Measurements from ENCODE around the gene FGF8.

- TF ChIP-seq ZNF436 (CRISPR knock-in tag; IDR thresholded peaks at IDR 0.05) (no peak), MAFK (IDR thresholded peaks at IDR 0.05; ENCODE audit: low read length) (no peak), FOXK1 (CRISPR knock-in tag; IDR thresholded peaks at IDR 0.05; ENCODE audit: borderline replicate concordance) (no peak), ZSCAN29 (IDR thresholded peaks at IDR 0.05) (no peak)
- TF ChIP-seq, protein P1, sequence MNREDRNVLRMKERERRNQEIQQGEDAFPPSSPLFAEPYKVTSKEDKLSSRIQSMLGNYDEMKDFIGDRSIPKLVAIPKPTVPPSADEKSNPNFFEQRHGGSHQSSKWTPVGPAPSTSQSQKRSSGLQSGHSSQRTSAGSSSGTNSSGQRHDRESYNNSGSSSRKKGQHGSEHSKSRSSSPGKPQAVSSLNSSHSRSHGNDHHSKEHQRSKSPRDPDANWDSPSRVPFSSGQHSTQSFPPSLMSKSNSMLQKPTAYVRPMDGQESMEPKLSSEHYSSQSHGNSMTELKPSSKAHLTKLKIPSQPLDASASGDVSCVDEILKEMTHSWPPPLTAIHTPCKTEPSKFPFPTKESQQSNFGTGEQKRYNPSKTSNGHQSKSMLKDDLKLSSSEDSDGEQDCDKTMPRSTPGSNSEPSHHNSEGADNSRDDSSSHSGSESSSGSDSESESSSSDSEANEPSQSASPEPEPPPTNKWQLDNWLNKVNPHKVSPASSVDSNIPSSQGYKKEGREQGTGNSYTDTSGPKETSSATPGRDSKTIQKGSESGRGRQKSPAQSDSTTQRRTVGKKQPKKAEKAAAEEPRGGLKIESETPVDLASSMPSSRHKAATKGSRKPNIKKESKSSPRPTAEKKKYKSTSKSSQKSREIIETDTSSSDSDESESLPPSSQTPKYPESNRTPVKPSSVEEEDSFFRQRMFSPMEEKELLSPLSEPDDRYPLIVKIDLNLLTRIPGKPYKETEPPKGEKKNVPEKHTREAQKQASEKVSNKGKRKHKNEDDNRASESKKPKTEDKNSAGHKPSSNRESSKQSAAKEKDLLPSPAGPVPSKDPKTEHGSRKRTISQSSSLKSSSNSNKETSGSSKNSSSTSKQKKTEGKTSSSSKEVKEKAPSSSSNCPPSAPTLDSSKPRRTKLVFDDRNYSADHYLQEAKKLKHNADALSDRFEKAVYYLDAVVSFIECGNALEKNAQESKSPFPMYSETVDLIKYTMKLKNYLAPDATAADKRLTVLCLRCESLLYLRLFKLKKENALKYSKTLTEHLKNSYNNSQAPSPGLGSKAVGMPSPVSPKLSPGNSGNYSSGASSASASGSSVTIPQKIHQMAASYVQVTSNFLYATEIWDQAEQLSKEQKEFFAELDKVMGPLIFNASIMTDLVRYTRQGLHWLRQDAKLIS (CRISPR knock-in tag; IDR thresholded peaks at IDR 0.05): no peak
- TF ChIP-seq, protein P2, sequence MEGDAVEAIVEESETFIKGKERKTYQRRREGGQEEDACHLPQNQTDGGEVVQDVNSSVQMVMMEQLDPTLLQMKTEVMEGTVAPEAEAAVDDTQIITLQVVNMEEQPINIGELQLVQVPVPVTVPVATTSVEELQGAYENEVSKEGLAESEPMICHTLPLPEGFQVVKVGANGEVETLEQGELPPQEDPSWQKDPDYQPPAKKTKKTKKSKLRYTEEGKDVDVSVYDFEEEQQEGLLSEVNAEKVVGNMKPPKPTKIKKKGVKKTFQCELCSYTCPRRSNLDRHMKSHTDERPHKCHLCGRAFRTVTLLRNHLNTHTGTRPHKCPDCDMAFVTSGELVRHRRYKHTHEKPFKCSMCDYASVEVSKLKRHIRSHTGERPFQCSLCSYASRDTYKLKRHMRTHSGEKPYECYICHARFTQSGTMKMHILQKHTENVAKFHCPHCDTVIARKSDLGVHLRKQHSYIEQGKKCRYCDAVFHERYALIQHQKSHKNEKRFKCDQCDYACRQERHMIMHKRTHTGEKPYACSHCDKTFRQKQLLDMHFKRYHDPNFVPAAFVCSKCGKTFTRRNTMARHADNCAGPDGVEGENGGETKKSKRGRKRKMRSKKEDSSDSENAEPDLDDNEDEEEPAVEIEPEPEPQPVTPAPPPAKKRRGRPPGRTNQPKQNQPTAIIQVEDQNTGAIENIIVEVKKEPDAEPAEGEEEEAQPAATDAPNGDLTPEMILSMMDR (IDR thresholded peaks at IDR 0.05 in 2 of 3, conservative IDR thresholded peaks at IDR 0.05 in 1 of 3; ENCODE audit: insufficient read depth in 2 of 3, low read depth in 1 of 3, low read length in 3 of 3): no peak
These were observed 21.6 kb upstream of the FGF8 start for GRCh38 chr10:101797403-101798059.

Measured in K562 (cell line).